H1 (cell line): ENCODE data around the gene RAB21. TPM values are rescaled to one million over a fixed set of nuclear protein-coding genes. Genes with fewer than 3 reads are reported as not detected.

Source experiments
- CTCF ChIA-PET: fragments of 300-600 bp; sonication (Branson Sonifier 250); formaldehyde crosslinking; loops from one replicate; lab custom pipeline; 2021; ENCODE audit not compliant: partially characterized antibody; lab: Charles Lee
- POLR2A ChIA-PET: fragments of 300-600 bp; sonication (Branson Sonifier 250); formaldehyde crosslinking; loops from one replicate; lab custom pipeline; 2021; ENCODE audit warnings: inconsistent platforms; ENCODE audit not compliant: partially characterized antibody; lab: Charles Lee
- DNase-seq, 2 experiments: peaks; one replicate each; pipeline versions ENCODE4 v3.0.0 to v3.0.0-alpha.2; 2010 to 2022; ENCODE audit warnings: low spot score in 2 of 2, low read depth in 1 of 2, mixed read lengths in 1 of 2
- FAIRE-seq: peaks from 2 replicates; lab custom pipeline; 2011; peaks lifted over from hg19 to GRCh38; lab: Jason Lieb, UNC
- H2AFZ ChIP-seq: 2 replicates; pipeline ENCODE4 v1.8.1; 2012; ENCODE audit warnings: low read length, inconsistent platforms
- H2AK5ac ChIP-seq: 2 replicates; pipeline ENCODE4 v1.6.1; 2013; ENCODE audit warnings: low read depth, low read length
- H2BK120ac ChIP-seq: replicated peaks from 2 replicates; pipeline ENCODE3; 2013; ENCODE audit warnings: low read depth, low read length, inconsistent platforms
- H2BK12ac ChIP-seq: 2 replicates; pipeline ENCODE4 v1.6.1; 2013; ENCODE audit warnings: low read depth, low read length
- H2BK15ac ChIP-seq: 2 replicates; pipeline ENCODE4 v1.6.1; 2013; ENCODE audit warnings: low read length
- H2BK20ac ChIP-seq: 2 replicates; pipeline ENCODE4 v1.6.1; 2013; ENCODE audit warnings: low read length
- H2BK5ac ChIP-seq: 2 replicates; pipeline ENCODE4 v1.6.1; 2013; ENCODE audit warnings: low read depth, low read length
- H3K14ac ChIP-seq: 2 replicates; pipeline ENCODE4 v1.6.1; 2013; ENCODE audit warnings: inconsistent platforms; ENCODE audit not compliant: insufficient read length
- H3K18ac ChIP-seq: 2 replicates; pipeline ENCODE4 v1.6.1; 2013; ENCODE audit warnings: low read length; ENCODE audit errors: extremely low read depth
- H3K23ac ChIP-seq: 2 replicates; pipeline ENCODE4 v1.6.1; 2013; ENCODE audit warnings: inconsistent platforms; ENCODE audit not compliant: insufficient read length
- H3K23me2 ChIP-seq: 2 replicates; pipeline ENCODE4 v1.6.1; 2013; ENCODE audit warnings: low read depth, low read length
- H3K27ac ChIP-seq: 2 replicates; pipeline ENCODE4 v1.6.1; 2011; ENCODE audit warnings: low read depth, low read length, inconsistent platforms
- H3K27me3 ChIP-seq, 4 experiments: replicated peaks in 1 of 4; 1 replicate in 1 of 4; 2 replicates in 3 of 4; pipeline versions ENCODE4 v1.6.1 to v1.8.1; 2011 to 2013; ENCODE audit warnings: low read length in 3 of 4, mild to moderate bottlenecking in 3 of 4, inconsistent platforms in 2 of 4, mixed read lengths in 2 of 4, moderate library complexity in 1 of 4; ENCODE audit not compliant: control insufficient read depth in 3 of 4, insufficient read depth in 3 of 4; ENCODE audit errors: extremely low read depth in 1 of 4
- H3K36me3 ChIP-seq, 4 experiments: 2 replicates each; pipeline versions ENCODE4 v1.6.1 to v1.8.1; 2011 to 2013; ENCODE audit warnings: mild to moderate bottlenecking in 4 of 4, low read length in 3 of 4, moderate library complexity in 2 of 4, control low read depth in 1 of 4, inconsistent platforms in 1 of 4; ENCODE audit not compliant: insufficient read depth in 4 of 4, control insufficient read depth in 2 of 4
- H3K4ac ChIP-seq: replicated peaks from 2 replicates; pipeline ENCODE3; 2013; ENCODE audit warnings: low read length, low read depth, mixed read lengths, inconsistent platforms; ENCODE audit not compliant: insufficient read length
- H3K4me1 ChIP-seq, 4 experiments: replicated peaks in 1 of 4; 1 replicate in 1 of 4; 2 replicates in 3 of 4; pipeline versions ENCODE4 v1.6.1 to v1.8.1; 2011 to 2013; ENCODE audit warnings: low read length in 3 of 4, inconsistent platforms in 2 of 4, mixed read lengths in 1 of 4; ENCODE audit not compliant: insufficient read depth in 4 of 4, control insufficient read depth in 3 of 4
- H3K4me2 ChIP-seq, 2 experiments: 2 replicates each; pipeline versions ENCODE4 v1.6.1 to v1.8.1; 2011 to 2013; ENCODE audit warnings: low read depth in 2 of 2, low read length in 2 of 2, control low read depth in 1 of 2, inconsistent platforms in 1 of 2, mild to moderate bottlenecking in 1 of 2; ENCODE audit not compliant: insufficient read depth in 1 of 2
- H3K4me3 ChIP-seq, 4 experiments: fragments of 200-600, 300-600 bp in 1 of 4; sonication (generic), shearing (Covaris generic), sonication (Bioruptor Twin) in 1 of 4; 2 replicates each; pipeline versions ENCODE4 v1.5.1 to v1.8.1; 2011 to 2016; ENCODE audit warnings: low read length in 4 of 4, low read depth in 3 of 4, control low read depth in 2 of 4, inconsistent platforms in 2 of 4, mild to moderate bottlenecking in 2 of 4, mixed read lengths in 1 of 4, moderate library complexity in 1 of 4; ENCODE audit not compliant: insufficient read depth in 2 of 4; ENCODE audit errors: extremely low read depth in 1 of 4
- H3K56ac ChIP-seq: replicated peaks from 2 replicates; pipeline ENCODE3; 2013; ENCODE audit warnings: low read depth, mild to moderate bottlenecking, mixed read lengths, low read length, inconsistent platforms; ENCODE audit not compliant: insufficient read length
- H3K79me1 ChIP-seq: 2 replicates; pipeline ENCODE4 v1.6.1; 2013; ENCODE audit warnings: low read depth, low read length, control low read depth
- H3K79me2 ChIP-seq, 2 experiments: 2 replicates each; pipeline versions ENCODE4 v1.6.1 to v1.8.1; 2012 to 2013; ENCODE audit warnings: low read length in 2 of 2, mild to moderate bottlenecking in 2 of 2, inconsistent platforms in 1 of 2; ENCODE audit not compliant: insufficient read depth in 2 of 2, control insufficient read depth in 1 of 2
- H3K9ac ChIP-seq, 4 experiments: replicated peaks in 1 of 4; 1 replicate in 1 of 4; 2 replicates in 3 of 4; pipeline versions ENCODE4 v1.6.1 to v1.8.1; 2011 to 2013; ENCODE audit warnings: low read depth in 3 of 4, low read length in 3 of 4, control low read depth in 2 of 4, mild to moderate bottlenecking in 2 of 4, moderate library complexity in 2 of 4, inconsistent platforms in 1 of 4; ENCODE audit errors: extremely low read depth in 1 of 4
- H3K9me3 ChIP-seq, 2 experiments: 2 replicates each; pipeline versions ENCODE4 v1.6.1 to v1.8.1; 2012 to 2013; ENCODE audit warnings: mild to moderate bottlenecking in 2 of 2, moderate library complexity in 2 of 2, control low read depth in 1 of 2, inconsistent platforms in 1 of 2, low read depth in 1 of 2, low read length in 1 of 2, mixed read lengths in 1 of 2; ENCODE audit not compliant: insufficient read depth in 2 of 2
- H4K20me1 ChIP-seq, 2 experiments: replicated peaks in 1 of 2; 2 replicates each; pipeline versions ENCODE3 to v1.8.1; 2011 to 2013; ENCODE audit warnings: inconsistent platforms in 2 of 2, low read length in 2 of 2, mild to moderate bottlenecking in 1 of 2; ENCODE audit not compliant: insufficient read depth in 2 of 2, control insufficient read depth in 1 of 2
- H4K5ac ChIP-seq: 2 replicates; pipeline ENCODE4 v1.6.1; 2013; ENCODE audit warnings: low read length, low read depth, mixed read lengths, inconsistent platforms; ENCODE audit not compliant: insufficient read length
- H4K8ac ChIP-seq: 2 replicates; pipeline ENCODE4 v1.8.0; 2013; ENCODE audit warnings: mild to moderate bottlenecking, moderate library complexity, low read length, inconsistent platforms; ENCODE audit not compliant: insufficient read depth; ENCODE audit errors: extremely low read depth
- H4K91ac ChIP-seq: replicated peaks from 2 replicates; pipeline ENCODE3; 2013; ENCODE audit warnings: low read length, mixed read lengths, inconsistent platforms; ENCODE audit not compliant: insufficient read length
- ASH2L ChIP-seq: fragments of 200-600, 300-600 bp; sonication (generic); IDR thresholded peaks from one replicate; pipeline ENCODE4 v1.7.1; 2017; ENCODE audit warnings: low read length
- BRCA1 ChIP-seq: IDR thresholded peaks from 2 replicates; pipeline ENCODE4 v1.6.1; 2012; ENCODE audit warnings: low read depth, low read length, improper control_type of control experiment
- CTBP2 ChIP-seq: IDR thresholded peaks from 2 replicates; pipeline ENCODE4 v1.7.0; 2011; ENCODE audit warnings: borderline replicate concordance, mild to moderate bottlenecking, moderate library complexity, mixed read lengths, low read length; ENCODE audit not compliant: insufficient read depth, insufficient read length
- EP300 ChIP-seq, 2 experiments: IDR thresholded peaks; 1 replicate in 1 of 2; 2 replicates in 1 of 2; pipeline ENCODE4 v1.6.1; 2011 to 2012; ENCODE audit warnings: low read depth in 2 of 2, low read length in 2 of 2, mild to moderate bottlenecking in 2 of 2, borderline replicate concordance in 1 of 2, inconsistent platforms in 1 of 2, moderate library complexity in 1 of 2
- HDAC2 ChIP-seq, 2 experiments: fragments of 300-600 bp in 1 of 2; sonication (generic) in 1 of 2; IDR thresholded peaks; 2 replicates each; pipeline ENCODE4 v1.6.1; 2011 to 2012; ENCODE audit warnings: low read depth in 2 of 2, low read length in 2 of 2, mild to moderate bottlenecking in 2 of 2, moderate library complexity in 2 of 2, borderline replicate concordance in 1 of 2, inconsistent platforms in 1 of 2
- KDM1A ChIP-seq: fragments of 200-600, 300-600 bp; sonication (generic); IDR thresholded peaks from 2 replicates; pipeline ENCODE4 v1.7.1; 2016; ENCODE audit warnings: mild to moderate bottlenecking, low read length, borderline replicate concordance
- POLR2A ChIP-seq, 2 experiments: IDR thresholded peaks; 1 replicate in 1 of 2; 2 replicates in 1 of 2; pipeline ENCODE4 v1.6.1; 2011; ENCODE audit warnings: low read depth in 2 of 2, low read length in 2 of 2, mild to moderate bottlenecking in 2 of 2; ENCODE audit errors: control extremely low read depth in 1 of 2
- RAD21 ChIP-seq, 2 experiments: IDR thresholded peaks in 1 of 2; conservative IDR thresholded peaks in 1 of 2; 2 replicates each; pipeline ENCODE4 v1.6.1; 2011; ENCODE audit warnings: low read depth in 2 of 2, low read length in 2 of 2, improper control_type of control experiment in 1 of 2, inconsistent platforms in 1 of 2, mild to moderate bottlenecking in 1 of 2, moderate library complexity in 1 of 2
- SIRT6 ChIP-seq: IDR thresholded peaks from one replicate; pipeline ENCODE4 v1.7.1; 2012; ENCODE audit warnings: low read length, inconsistent platforms
- SP2 ChIP-seq: IDR thresholded peaks from 2 replicates; pipeline ENCODE4 v1.6.1; 2012; ENCODE audit warnings: mild to moderate bottlenecking, low read length, inconsistent platforms
- SRF ChIP-seq: IDR thresholded peaks from 2 replicates; pipeline ENCODE4 v1.6.1; 2011; ENCODE audit warnings: mild to moderate bottlenecking, low read depth, low read length, moderate library complexity
- TAF7 ChIP-seq: optimal IDR thresholded peaks from 2 replicates; pipeline ENCODE3; 2011; ENCODE audit warnings: low read depth, mild to moderate bottlenecking, inconsistent platforms, low read length, moderate library complexity, borderline replicate concordance
- TBP ChIP-seq: IDR thresholded peaks from 2 replicates; pipeline ENCODE4 v1.6.1; 2011; ENCODE audit warnings: low read depth, low read length, improper control_type of control experiment
- TEAD4 ChIP-seq: IDR thresholded peaks from 2 replicates; pipeline ENCODE4 v1.6.1; 2012; ENCODE audit warnings: low read depth, low read length, inconsistent platforms, mixed read lengths
- YY1 ChIP-seq: IDR thresholded peaks from 2 replicates; pipeline ENCODE4 v1.6.1; 2011; ENCODE audit warnings: low read depth, mild to moderate bottlenecking, low read length
- WGBS, 2 experiments: shearing (Covaris generic) in 1 of 2; methylation state at CpG; one replicate each; pipeline versions ENCODE4 v1.1.6 to v1.1.7; 2013 to 2015; ENCODE audit warnings: low lambda C conversion rate in 2 of 2, mixed read lengths in 2 of 2, inconsistent platforms in 1 of 2, low coverage in 1 of 2, missing lambda C conversion rate in 1 of 2; ENCODE audit not compliant: insufficient replicate concordance in 2 of 2, insufficient coverage in 1 of 2, insufficient read length in 1 of 2; ENCODE audit errors: extremely low coverage in 1 of 2, missing lambda C conversion rate in 1 of 2; 5-methylcytosine and 5-hydroxymethylcytosine counted together
- polyA plus RNA-seq, 7 experiments: library from polyadenylated mRNA; depleted of rRNA in 3 of 7; stranded (reverse) in 5 of 7; unstranded in 2 of 7; fragments of >200 nt in 5 of 7; fragments of 200-250 nt in 2 of 7; gene quantifications; 1 replicate in 5 of 7; 2 replicates in 1 of 7; 4 replicates in 1 of 7; pipeline versions ENCODE4 v1.2.1 to v1.2.3, GENCODE V29; 2011 to 2013; ENCODE audit warnings: missing spikeins in 2 of 7, mixed read lengths in 2 of 7
- total RNA-seq: library from RNA; stranded (reverse); fragmentation: NEBNext Ultra II Directional; extraction: Animal tissue kit (Norgen Biotek cat#: 25700); gene quantifications from 2 replicates; pipeline ENCODE4 v1.2.1, GENCODE V29; 2021

The RAB21 gene
- total and polyA plus RNA-seq, 2 of the 8 experiments (the other 6 are each of a cell fraction or from before 2014, with no cell fraction given) = 1.2 to 47.2 TPM

DNA sequence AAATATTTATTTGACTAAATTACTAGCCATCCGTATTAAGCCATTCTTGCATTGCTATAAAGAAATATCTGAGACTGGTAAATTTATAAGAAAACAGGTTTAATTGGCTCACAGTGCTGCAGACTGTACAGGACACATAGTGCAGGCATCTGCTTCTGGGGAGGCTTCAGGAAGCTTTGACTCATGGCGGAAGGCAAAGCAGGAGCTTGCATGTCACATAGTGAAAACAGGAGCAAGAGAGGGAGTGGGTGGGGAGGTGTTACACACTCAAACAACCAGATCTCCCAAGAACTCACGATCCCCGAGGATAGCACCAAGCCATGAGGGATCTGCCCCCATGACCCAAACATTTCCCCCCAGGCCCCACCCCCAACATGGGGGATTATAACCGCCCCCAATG lies 26.7 kb upstream of the RAB21 start:
- Histone ChIP-seq H2BK120ac (no peak overlapping the region), H3K56ac (no peak overlapping the region), H3K9me3 (no peaks in the 10 kb centered on the region), H2AFZ (0 out of 2 replicates have a peak overlapping the region, but pooled peaks have one; percentile 3), H2BK5ac (no peak overlapping the region), H4K5ac (no peak overlapping the region), H3K4ac (no peak overlapping the region), H4K8ac (no peak overlapping the region)
- POLR2A ChIA-PET = no interaction called here
- FAIRE-seq = no peak
- TF ChIP-seq EP300 (IDR thresholded peaks at IDR 0.05; ENCODE audit: borderline replicate concordance in 1 of 2, low read depth in 2 of 2, low read length in 2 of 2) (no peak), YY1 (no peak), CTBP2 (no peak), POLR2A (IDR thresholded peaks at IDR 0.05; ENCODE audit: control extremely low read depth in 1 of 2, low read depth in 2 of 2, low read length in 2 of 2) (no peak), TBP (no peak), BRCA1 (no peak), RAD21 (IDR thresholded peaks at IDR 0.05 in 1 of 2, conservative IDR thresholded peaks at IDR 0.05 in 1 of 2; ENCODE audit: low read depth in 2 of 2, low read length in 2 of 2) (no peak), TAF7 (no peak), SRF (no peak), TEAD4 (no peak), ASH2L (no peak), HDAC2 (IDR thresholded peaks at IDR 0.05; ENCODE audit: borderline replicate concordance in 1 of 2, low read depth in 2 of 2, low read length in 2 of 2) (no peak), SP2 (no peak), SIRT6 (no peak), KDM1A (no peak)
- TF ChIP-seq, all 59 proteins: peak for 0
- H3K23me2 ChIP-seq = no peaks in the 10 kb centered on the region
- H3K36me3 ChIP-seq = no peaks in the 10 kb centered on the region
- CTCF ChIA-PET = interaction anchor here (5.0 kb wide), 1 partner anchor 20 kb away, joined by 24 read pairs; no protein-coding TSS in a partner anchor
- H3K79me1 ChIP-seq = no peaks in the 10 kb centered on the region
- no peak overlapping the region for H4K91ac ChIP-seq
- no peak overlapping the region for H2BK15ac ChIP-seq
- 96% methylated on average over 5 of the region's 5 CpGs; no CpG with 5 or more reads in 1 of the 2 experiments for WGBS, 2 experiments
- H2BK20ac ChIP-seq = no peak overlapping the region
- no peak overlapping the region for H3K4me2 ChIP-seq
- no peaks in the 10 kb centered on the region for H3K27me3 ChIP-seq
- H3K9ac ChIP-seq = no peak overlapping the region
- no peak overlapping the region for H3K14ac ChIP-seq
- H3K4me1 ChIP-seq = no peaks in the 10 kb centered on the region; a peak in 1 of 7 replicates
- no peak for DNase-seq
- H3K79me2 ChIP-seq = no peaks in the 10 kb centered on the region
- no peak overlapping the region for H3K27ac ChIP-seq
- no peaks in the 10 kb centered on the region for H4K20me1 ChIP-seq
- no peak overlapping the region for H2AK5ac ChIP-seq
- no peak overlapping the region for H3K23ac ChIP-seq
- no peak overlapping the region; the same call in 1 of the 2 replicates for H3K18ac ChIP-seq
- H3K4me3 ChIP-seq = no peak overlapping the region
- no peak overlapping the region for H2BK12ac ChIP-seq
